H9 (cell line): ENCODE results near the gene NF1. TPM values are rescaled to one million over a fixed set of nuclear protein-coding genes. Genes with fewer than 3 reads are reported as not detected.

Experiments used
- DNase-seq: peaks from one replicate; pipeline ENCODE4 v3.0.0-alpha.2; 2017
- H2AFZ ChIP-seq: one replicate; pipeline ENCODE4 v1.6.1; 2013; ENCODE audit warnings: mild to moderate bottlenecking, low read length, control low read depth, moderate library complexity
- H2AK5ac ChIP-seq: 2 replicates; pipeline ENCODE4 v1.6.1; 2013; ENCODE audit warnings: low read length, control low read depth, mixed read lengths; ENCODE audit not compliant: insufficient read length
- H2BK120ac ChIP-seq: one replicate; pipeline ENCODE4 v1.6.1; 2013; ENCODE audit warnings: low read depth, mild to moderate bottlenecking, low read length, control low read depth, inconsistent platforms; ENCODE audit not compliant: poor library complexity, severe bottlenecking
- H2BK12ac ChIP-seq: 2 replicates; pipeline ENCODE4 v1.6.1; 2013; ENCODE audit warnings: low read length, control low read depth, mixed read lengths, low read depth; ENCODE audit not compliant: insufficient read length
- H2BK15ac ChIP-seq: 2 replicates; pipeline ENCODE4 v1.6.1; 2013; ENCODE audit warnings: low read depth, low read length, control low read depth
- H2BK20ac ChIP-seq: one replicate; pipeline ENCODE4 v1.6.1; 2013; ENCODE audit warnings: low read depth, mild to moderate bottlenecking, low read length, control low read depth, inconsistent platforms; ENCODE audit not compliant: poor library complexity, severe bottlenecking
- H2BK5ac ChIP-seq: 2 replicates; pipeline ENCODE4 v1.6.1; 2013; ENCODE audit warnings: low read length, control low read depth, mixed read lengths; ENCODE audit not compliant: insufficient read length
- H3K14ac ChIP-seq: 2 replicates; pipeline ENCODE4 v1.6.1; 2013; ENCODE audit warnings: low read length, control low read depth; ENCODE audit not compliant: insufficient read depth
- H3K18ac ChIP-seq: 2 replicates; pipeline ENCODE4 v1.6.1; 2013; ENCODE audit warnings: low read depth, mild to moderate bottlenecking, mixed read lengths, low read length, control low read depth; ENCODE audit not compliant: insufficient read length
- H3K23ac ChIP-seq: 2 replicates; pipeline ENCODE4 v1.6.1; 2013; ENCODE audit warnings: low read length, control low read depth, mixed read lengths, low read depth; ENCODE audit not compliant: insufficient read length
- H3K23me2 ChIP-seq: 2 replicates; pipeline ENCODE4 v1.6.1; 2013; ENCODE audit warnings: low read depth, mild to moderate bottlenecking, mixed read lengths, low read length, control low read depth; ENCODE audit not compliant: insufficient read length, poor library complexity, severe bottlenecking
- H3K27ac ChIP-seq: 2 replicates; pipeline ENCODE4 v1.5.1; 2013; ENCODE audit warnings: low read length, control low read depth, mixed read lengths, low read depth; ENCODE audit not compliant: insufficient read length
- H3K27me3 ChIP-seq: 2 replicates; pipeline ENCODE4 v1.6.1; 2013; ENCODE audit warnings: low read length, control low read depth, inconsistent platforms; ENCODE audit not compliant: insufficient read depth
- H3K4ac ChIP-seq: 2 replicates; pipeline ENCODE4 v1.6.1; 2013; ENCODE audit warnings: low read depth, mild to moderate bottlenecking, control low read depth, inconsistent platforms, low read length, moderate library complexity
- H3K4me1 ChIP-seq: 2 replicates; pipeline ENCODE4 v1.6.1; 2013; ENCODE audit warnings: low read length, control low read depth, inconsistent platforms; ENCODE audit not compliant: insufficient read depth
- H3K4me2 ChIP-seq: 2 replicates; pipeline ENCODE4 v1.6.1; 2013; ENCODE audit warnings: low read length, control low read depth, mixed read lengths; ENCODE audit not compliant: insufficient read length, insufficient read depth
- H3K56ac ChIP-seq: 2 replicates; pipeline ENCODE4 v1.6.1; 2013; ENCODE audit warnings: low read depth, mild to moderate bottlenecking, mixed read lengths, low read length, control low read depth; ENCODE audit not compliant: insufficient read length
- H3K79me1 ChIP-seq: 2 replicates; pipeline ENCODE4 v1.6.1; 2013; ENCODE audit warnings: low read depth, mild to moderate bottlenecking, moderate library complexity, low read length, control low read depth, inconsistent platforms; ENCODE audit not compliant: insufficient read depth, poor library complexity, severe bottlenecking
- H3K79me2 ChIP-seq: 2 replicates; pipeline ENCODE4 v1.6.1; 2013; ENCODE audit warnings: low read length, control low read depth, inconsistent platforms; ENCODE audit not compliant: insufficient read depth
- H3K9ac ChIP-seq: 2 replicates; pipeline ENCODE4 v1.6.1; 2013; ENCODE audit warnings: low read length, control low read depth, mixed read lengths; ENCODE audit not compliant: insufficient read length; ENCODE audit errors: extremely low read depth
- H3K9me3 ChIP-seq: one replicate; pipeline ENCODE4 v1.6.1; 2013; ENCODE audit warnings: low read depth, low read length, inconsistent platforms; ENCODE audit not compliant: control insufficient read depth
- H3T11ph ChIP-seq: one replicate; pipeline ENCODE4 v1.6.1; 2013; ENCODE audit warnings: mild to moderate bottlenecking, low read length, control low read depth, inconsistent platforms
- H4K20me1 ChIP-seq: one replicate; pipeline ENCODE4 v1.6.1; 2013; ENCODE audit not compliant: control insufficient read depth, insufficient read length, insufficient read depth
- H4K5ac ChIP-seq: 2 replicates; pipeline ENCODE4 v1.6.1; 2013; ENCODE audit warnings: low read depth, mild to moderate bottlenecking, mixed read lengths, low read length, control low read depth; ENCODE audit not compliant: insufficient read length
- H4K8ac ChIP-seq: replicated peaks from 2 replicates; pipeline ENCODE4 v1.6.1; 2013; ENCODE audit warnings: low read length, control low read depth, mixed read lengths, low read depth; ENCODE audit not compliant: insufficient read length
- H4K91ac ChIP-seq: 2 replicates; pipeline ENCODE4 v1.6.1; 2013; ENCODE audit warnings: low read depth, mild to moderate bottlenecking, moderate library complexity, mixed read lengths, low read length, control low read depth; ENCODE audit not compliant: insufficient read length
- H3K27ac Mint-ChIP-seq, 3 experiments: 2 replicates in 2 of 3; 3 replicates in 1 of 3; pipeline ENCODE4 v1.8.0; 2020 to 2021; ENCODE audit warnings: mixed read lengths in 3 of 3, mild to moderate bottlenecking in 1 of 3, moderate library complexity in 1 of 3
- H3K27me3 Mint-ChIP-seq: 2 replicates; pipeline ENCODE4 v1.8.0; 2021; ENCODE audit warnings: low read depth, mild to moderate bottlenecking, moderate library complexity, mixed read lengths
- H3K36me3 Mint-ChIP-seq, 3 experiments: 2 replicates in 2 of 3; 3 replicates in 1 of 3; pipeline ENCODE4 v1.8.0; 2020 to 2021; ENCODE audit warnings: low read depth in 3 of 3, mixed read lengths in 3 of 3; ENCODE audit not compliant: insufficient read depth in 1 of 3
- H3K4me1 Mint-ChIP-seq, 2 experiments: 2 replicates each; pipeline ENCODE4 v1.8.0; 2020; ENCODE audit warnings: mixed read lengths in 2 of 2
- H3K4me3 Mint-ChIP-seq, 2 experiments: 2 replicates in 1 of 2; 3 replicates in 1 of 2; pipeline ENCODE4 v1.8.0; 2020 to 2021; ENCODE audit warnings: mild to moderate bottlenecking in 2 of 2, mixed read lengths in 2 of 2, moderate library complexity in 1 of 2
- H3K9me3 Mint-ChIP-seq, 2 experiments: 2 replicates in 1 of 2; 3 replicates in 1 of 2; pipeline ENCODE4 v1.8.0; 2020; ENCODE audit warnings: mild to moderate bottlenecking in 2 of 2, mixed read lengths in 2 of 2, moderate library complexity in 1 of 2
- total RNA-seq: library from RNA; stranded (reverse); gene quantifications from 2 replicates; pipeline ENCODE4 v1.2.1, GENCODE V29; 2021
- TF ChIP-seq, protein P1 (sequence below): fragments of 200-600 bp; sonication (generic); conservative IDR thresholded peaks from 3 replicates; pipeline ENCODE4 v1.8.0; 2021; ENCODE audit warnings: antibody characterized with exemption, mild to moderate bottlenecking

The NF1 gene
- total RNA-seq, 1 experiment from 2014 or later = 38.1 TPM

DNA sequence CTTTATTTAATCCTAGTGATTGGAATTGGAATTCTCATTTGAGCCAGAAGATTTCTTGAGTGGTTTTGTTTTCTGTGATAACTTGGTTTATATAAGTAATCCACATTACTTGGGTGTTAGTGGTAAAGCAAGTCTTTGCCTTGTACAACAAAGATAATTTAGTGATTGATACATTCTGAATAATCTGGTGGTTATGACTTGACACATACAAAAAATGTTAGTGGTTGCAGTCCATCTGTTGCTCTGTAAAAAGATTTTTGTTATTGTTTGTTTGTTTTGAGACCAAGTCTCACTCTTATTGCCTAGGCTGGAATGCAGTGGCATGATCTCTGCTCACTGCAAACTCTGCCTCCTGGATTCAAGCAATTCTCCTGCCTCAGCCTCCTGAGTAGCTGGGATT is 189.1 kb downstream of the NF1 start:
- no peak overlapping the region for H2BK120ac ChIP-seq
- H2BK20ac ChIP-seq = no peak overlapping the region
- H3K27ac ChIP-seq = no peak overlapping the region
- no peaks in the 10 kb centered on the region for H3K9me3 ChIP-seq
- H2BK12ac ChIP-seq = no peak overlapping the region
- H2BK5ac ChIP-seq = no peak overlapping the region
- no peak overlapping the region for H3K4me2 ChIP-seq
- H3K14ac ChIP-seq = no peak overlapping the region
- H2BK15ac ChIP-seq = no peak overlapping the region
- Mint-ChIP-seq H3K27ac (no peak overlapping the region), H3K4me1 (peaks cover 7 to 9% of the 10 kb centered on the region in 2 experiments), H3K9me3 (peaks cover 0 to 3% of the 10 kb centered on the region in 2 experiments; a peak in 1 of 5 replicates), H3K4me3 (no peak overlapping the region), H3K27me3 (no peaks in the 10 kb centered on the region), H3K36me3 (peaks cover 3 to 37% (median 17%) of the 10 kb centered on the region in 3 experiments)
- DNase-seq = no peak
- no peak overlapping the region for H4K8ac ChIP-seq
- no peaks in the 10 kb centered on the region; the same call in 1 of the 2 replicates for H3K4me1 ChIP-seq
- no peaks in the 10 kb centered on the region for H3K79me2 ChIP-seq
- H3K23ac ChIP-seq = no peak overlapping the region
- H3K56ac ChIP-seq = no peak overlapping the region
- H4K91ac ChIP-seq = no peak overlapping the region
- no peaks in the 10 kb centered on the region for H3K23me2 ChIP-seq
- no peak overlapping the region for H3K9ac ChIP-seq
- no peak overlapping the region for H3T11ph ChIP-seq
- H4K20me1 ChIP-seq = no peaks in the 10 kb centered on the region
- no peaks in the 10 kb centered on the region for H3K27me3 ChIP-seq
- no peak overlapping the region for H2AFZ ChIP-seq
- H3K18ac ChIP-seq = no peak overlapping the region
- no peaks in the 10 kb centered on the region for H3K79me1 ChIP-seq
- TF ChIP-seq, protein P1, sequence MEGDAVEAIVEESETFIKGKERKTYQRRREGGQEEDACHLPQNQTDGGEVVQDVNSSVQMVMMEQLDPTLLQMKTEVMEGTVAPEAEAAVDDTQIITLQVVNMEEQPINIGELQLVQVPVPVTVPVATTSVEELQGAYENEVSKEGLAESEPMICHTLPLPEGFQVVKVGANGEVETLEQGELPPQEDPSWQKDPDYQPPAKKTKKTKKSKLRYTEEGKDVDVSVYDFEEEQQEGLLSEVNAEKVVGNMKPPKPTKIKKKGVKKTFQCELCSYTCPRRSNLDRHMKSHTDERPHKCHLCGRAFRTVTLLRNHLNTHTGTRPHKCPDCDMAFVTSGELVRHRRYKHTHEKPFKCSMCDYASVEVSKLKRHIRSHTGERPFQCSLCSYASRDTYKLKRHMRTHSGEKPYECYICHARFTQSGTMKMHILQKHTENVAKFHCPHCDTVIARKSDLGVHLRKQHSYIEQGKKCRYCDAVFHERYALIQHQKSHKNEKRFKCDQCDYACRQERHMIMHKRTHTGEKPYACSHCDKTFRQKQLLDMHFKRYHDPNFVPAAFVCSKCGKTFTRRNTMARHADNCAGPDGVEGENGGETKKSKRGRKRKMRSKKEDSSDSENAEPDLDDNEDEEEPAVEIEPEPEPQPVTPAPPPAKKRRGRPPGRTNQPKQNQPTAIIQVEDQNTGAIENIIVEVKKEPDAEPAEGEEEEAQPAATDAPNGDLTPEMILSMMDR = no peak
- no peak overlapping the region for H3K4ac ChIP-seq
- no peak overlapping the region for H4K5ac ChIP-seq
- H2AK5ac ChIP-seq = no peak overlapping the region
